Urinary bladder (tissue), 4 donors: ENCODE results near the gene RHEB. TPM values are rescaled to one million over a fixed set of nuclear protein-coding genes. Genes with fewer than 3 reads are reported as not detected.

ENCODE experiments used
- DNase-seq: peaks from one replicate; pipeline ENCODE4 v3.0.0-alpha.2; 2015; ENCODE audit errors: extremely low spot score
- H3K27ac ChIP-seq: one replicate; pipeline ENCODE4 v1.5.1; 2013; ENCODE audit warnings: low read depth, mild to moderate bottlenecking, moderate library complexity
- H3K36me3 ChIP-seq: one replicate; pipeline ENCODE4 v1.6.1; 2013; ENCODE audit warnings: mild to moderate bottlenecking, moderate library complexity; ENCODE audit not compliant: insufficient read depth
- H3K4me1 ChIP-seq: one replicate; pipeline ENCODE4 v1.6.1; 2013; ENCODE audit warnings: mild to moderate bottlenecking, moderate library complexity; ENCODE audit not compliant: insufficient read depth
- H3K4me3 ChIP-seq: one replicate; pipeline ENCODE4 v1.5.1; 2013; ENCODE audit warnings: low read depth, low read length
- WGBS: extraction: QIAGEN DNeasy Blood & Tissue Kit; methylation state at CpG from one replicate; pipeline ENCODE4 v1.1.7; 2013; 5-methylcytosine and 5-hydroxymethylcytosine counted together
- polyA plus RNA-seq: library from polyadenylated mRNA; stranded (reverse); fragments of 200-250 nt; gene quantifications from one replicate; pipeline ENCODE4 v1.2.3, GENCODE V29; 2013
- small RNA-seq: library from RNA; depleted of rRNA; stranded (forward); fragments of <200 nt; gene quantifications from one replicate; pipeline ENCODE3, GENCODE V24; 2014
- total RNA-seq: library from RNA; depleted of rRNA; stranded (reverse); fragments of >200 nt; gene quantifications from one replicate; pipeline ENCODE4 v1.2.3, GENCODE V29; 2014
- donor health status: healthy with polysubstance abuse.
- donor health status: healthy.

Gene RHEB
- total and polyA plus RNA-seq, 2 donors = 109 TPM

- Histone ChIP-seq H3K36me3 (no peaks in the 10 kb centered on the region), H3K4me3 (no peak overlapping the region), H3K4me1 (no peaks in the 10 kb centered on the region), H3K27ac (no peak overlapping the region)
- WGBS = 83% methylated on average over 5 of the region's 5 CpGs
- no peak for DNase-seq
Measured at GRCh38 chr7:151420144-151420543, 99.6 kb downstream of the RHEB start.

- H3K27ac ChIP-seq = no peak overlapping the region
- H3K4me1 ChIP-seq = no peaks in the 10 kb centered on the region
- H3K36me3 ChIP-seq = no peaks in the 10 kb centered on the region
- no peak for DNase-seq
- no peak overlapping the region for H3K4me3 ChIP-seq
- 50% methylated on average over 11 of the region's 11 CpGs for WGBS
Measured at GRCh38 chr7:151416941-151417315, 102.8 kb downstream of the RHEB start.

GRCh38 chr7:151416112-151416940, 103.4 kb downstream of the RHEB start:
- H3K36me3 ChIP-seq = no peaks in the 10 kb centered on the region
- DNase-seq = no peak
- 80% methylated on average over 10 of the region's 10 CpGs for WGBS
- no peak overlapping the region for H3K27ac ChIP-seq
- H3K4me3 ChIP-seq = no peak overlapping the region
- H3K4me1 ChIP-seq = no peaks in the 10 kb centered on the region

Small RNA genes lying within 50 kb of the gene (small RNA-seq; reads per million reads assigned to genes)
- not detected for gene MIR3907
- gene RN7SL76P = not detected

Other genes with a start within 250 kb of the RHEB start
- 41.4 TPM for gene NUB1, start 178.1 kb downstream of the RHEB start, total RNA-seq
- gene NUB1, start 178.1 kb downstream of the RHEB start, polyA plus RNA-seq = 45.6 TPM
- gene WDR86, start 109.9 kb downstream of the RHEB start, total RNA-seq = 6.8 TPM
- 4.2 TPM for gene WDR86, start 109.9 kb downstream of the RHEB start, polyA plus RNA-seq
- 0.16 TPM for gene CRYGN, start 79.8 kb downstream of the RHEB start, total RNA-seq
- 0.67 TPM for gene CRYGN, start 79.8 kb downstream of the RHEB start, polyA plus RNA-seq